HG03108 (cell line): Measurements from ENCODE around the gene MTR.

Experiments
- ATAC-seq: cut with Tn5 transposase; IDR thresholded peaks from one replicate; pipeline ENCODE4 v1.9.1; 2021; ENCODE audit warnings: moderate library complexity; ENCODE audit not compliant: unreplicated experiment

The MTR gene

DNA sequence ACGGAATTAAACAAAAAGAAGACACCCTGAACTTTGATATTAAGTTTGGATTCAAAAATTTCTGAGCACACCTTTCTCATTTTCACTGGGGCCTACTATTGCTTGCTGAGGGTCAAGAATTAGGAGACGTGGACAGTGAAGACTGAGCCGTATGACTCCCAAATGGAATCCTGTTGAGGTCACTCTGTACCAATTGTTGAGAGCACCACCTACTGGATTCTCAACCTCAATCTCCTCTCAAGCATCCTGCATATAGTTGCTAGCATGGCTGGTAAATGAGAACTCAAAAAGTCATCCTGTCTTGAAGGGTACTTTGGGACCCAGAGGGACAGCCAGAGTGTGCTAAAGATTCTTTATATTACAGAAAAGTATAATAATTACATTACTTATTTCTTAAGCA is 20.2 kb upstream of the MTR start:
- no peak for ATAC-seq

DNA sequence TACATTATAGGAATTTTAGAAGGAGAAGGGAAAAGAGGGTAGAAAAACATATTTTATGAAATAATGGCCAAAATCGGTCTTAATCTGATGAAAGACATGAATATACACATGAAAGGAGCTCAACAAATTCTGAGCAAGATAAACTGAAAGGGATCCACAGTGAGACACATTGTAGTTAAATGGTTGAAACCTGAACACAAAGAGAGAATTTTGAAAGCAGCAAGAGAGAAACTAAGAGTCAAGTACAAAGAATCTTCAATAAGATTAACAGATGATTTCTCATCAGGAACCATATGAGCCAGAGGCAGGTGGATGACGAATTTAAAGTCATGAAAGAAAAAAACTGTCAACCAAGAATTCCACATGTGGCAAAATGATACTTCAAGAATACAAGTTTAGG is 15.8 kb upstream of the MTR start:
- no peak for ATAC-seq

DNA sequence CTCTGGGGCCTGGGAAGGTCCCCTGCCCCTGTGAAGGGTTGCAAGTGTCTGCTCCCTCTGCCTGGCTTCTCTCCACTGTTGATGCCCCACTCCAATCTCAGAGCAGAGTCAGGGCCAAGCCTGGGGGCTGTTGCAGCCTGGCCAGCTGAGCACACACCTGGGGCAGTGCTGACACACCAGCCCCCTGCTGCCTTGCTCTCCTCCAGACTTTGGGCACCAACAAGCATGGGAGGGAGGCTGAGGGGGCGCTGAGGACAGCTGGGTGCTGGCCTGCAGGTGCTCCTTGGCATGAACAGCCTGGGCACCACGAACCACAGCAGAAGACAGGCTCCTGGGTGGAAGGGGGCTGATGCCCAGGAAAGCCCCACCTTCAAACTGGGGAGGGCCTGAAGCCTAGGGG is 9.6 kb upstream of the MTR start:
- no peak for ATAC-seq

DNA sequence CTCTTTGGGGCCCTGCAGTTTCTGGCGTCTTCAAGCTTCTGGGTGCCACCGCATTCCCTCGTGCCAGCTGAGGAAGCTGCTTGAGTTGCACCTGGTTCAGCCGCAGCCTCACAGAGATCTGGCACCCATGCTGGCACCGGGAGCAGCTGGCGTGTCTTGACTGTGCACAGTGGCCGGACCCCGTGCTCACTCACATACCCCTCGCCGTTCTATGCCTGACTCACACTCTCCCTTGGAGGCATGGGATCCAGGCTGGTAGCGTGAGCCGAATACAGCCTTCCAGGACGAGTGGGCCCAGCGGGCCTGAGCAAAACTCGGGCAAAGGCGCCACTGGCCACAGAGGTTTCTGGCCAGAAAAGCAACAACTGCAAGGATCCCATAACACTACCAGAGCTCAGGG is 8.6 kb upstream of the MTR start:
- no peak for ATAC-seq

DNA sequence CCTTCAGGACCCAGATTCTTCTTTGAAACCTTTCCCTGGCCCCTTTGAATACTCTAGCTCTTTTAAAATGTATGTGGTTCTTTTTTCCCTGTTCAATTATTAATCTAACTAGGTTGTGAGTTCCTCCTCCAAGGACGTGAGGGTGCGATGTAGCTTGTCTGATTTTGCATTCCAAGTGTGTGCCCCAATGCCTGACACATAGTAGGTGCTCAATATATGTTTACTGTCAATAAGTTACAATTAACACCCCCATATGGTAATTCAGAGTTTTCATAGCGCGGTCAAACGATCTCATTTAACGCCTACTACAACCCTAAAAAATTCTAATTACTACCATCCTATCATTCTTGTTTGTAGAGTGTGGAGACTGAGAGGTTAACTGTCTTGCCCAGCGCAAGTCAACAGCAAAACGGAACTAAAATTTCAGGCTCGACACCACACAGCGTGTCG is 482 bp upstream of the MTR start:
- ATAC-seq, result no peak

DNA sequence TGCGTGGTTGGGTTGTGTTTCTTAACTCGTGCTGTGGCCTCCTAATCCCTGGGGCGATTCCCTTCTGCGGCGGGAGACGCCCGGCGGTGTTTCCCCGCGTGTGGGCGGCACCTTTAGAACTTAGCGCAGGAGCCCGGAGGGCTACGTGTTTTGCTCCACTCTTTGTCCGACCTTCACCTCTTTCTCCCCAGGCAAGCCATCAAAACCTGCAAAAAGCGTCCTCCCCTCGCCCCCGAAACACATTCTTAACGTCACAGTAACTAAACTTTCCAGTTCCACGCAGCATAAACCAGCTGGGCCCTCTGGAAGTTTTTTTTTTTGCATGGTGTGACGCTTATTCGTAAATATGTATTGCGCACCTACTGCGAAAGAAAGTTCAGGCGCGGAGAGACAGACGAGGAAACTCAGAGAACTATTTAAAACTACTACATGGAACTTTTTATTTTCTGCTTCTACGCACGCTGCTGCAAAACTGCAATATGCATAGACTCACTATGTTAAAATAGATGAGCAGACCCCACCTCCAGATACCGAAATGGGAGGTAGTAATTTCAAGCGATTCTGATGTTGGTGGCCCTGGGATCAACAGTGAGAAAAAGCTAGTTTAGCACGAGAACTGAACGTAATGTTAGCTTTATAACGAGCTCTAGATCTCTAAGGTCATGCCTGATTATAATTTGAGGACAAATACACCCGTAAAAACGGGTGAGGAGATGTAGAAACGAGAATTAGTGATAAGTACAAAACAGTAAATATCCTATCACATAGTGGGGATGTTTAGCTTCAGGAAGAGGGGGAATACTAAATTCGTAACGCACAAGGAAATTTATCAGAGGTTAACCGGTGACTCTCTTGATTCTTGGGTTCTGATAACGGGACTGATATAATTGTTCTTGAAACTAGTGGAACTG is 920 bp downstream of the MTR start:
- peak; percentile 28 for ATAC-seq

DNA sequence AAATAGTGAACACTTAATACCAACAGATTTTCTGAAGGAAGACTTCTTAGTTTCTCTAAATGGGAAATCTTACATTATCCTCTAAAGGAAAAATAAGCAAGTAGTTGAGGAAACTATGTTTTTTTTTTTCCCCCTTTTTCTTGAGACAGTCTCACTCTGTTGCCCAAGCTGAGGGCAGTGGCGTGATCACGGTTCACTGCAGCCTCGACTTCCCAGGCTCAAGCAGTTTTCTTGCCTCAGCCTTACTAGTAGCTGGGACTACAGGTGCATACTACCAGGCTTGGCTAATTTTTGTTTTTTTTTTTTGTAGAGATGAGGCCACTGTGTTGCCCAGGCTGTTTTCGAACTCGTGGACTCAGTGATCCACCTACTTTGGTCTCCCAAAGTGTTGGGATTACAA is 3.9 kb downstream of the MTR start:
- no peak for ATAC-seq

DNA sequence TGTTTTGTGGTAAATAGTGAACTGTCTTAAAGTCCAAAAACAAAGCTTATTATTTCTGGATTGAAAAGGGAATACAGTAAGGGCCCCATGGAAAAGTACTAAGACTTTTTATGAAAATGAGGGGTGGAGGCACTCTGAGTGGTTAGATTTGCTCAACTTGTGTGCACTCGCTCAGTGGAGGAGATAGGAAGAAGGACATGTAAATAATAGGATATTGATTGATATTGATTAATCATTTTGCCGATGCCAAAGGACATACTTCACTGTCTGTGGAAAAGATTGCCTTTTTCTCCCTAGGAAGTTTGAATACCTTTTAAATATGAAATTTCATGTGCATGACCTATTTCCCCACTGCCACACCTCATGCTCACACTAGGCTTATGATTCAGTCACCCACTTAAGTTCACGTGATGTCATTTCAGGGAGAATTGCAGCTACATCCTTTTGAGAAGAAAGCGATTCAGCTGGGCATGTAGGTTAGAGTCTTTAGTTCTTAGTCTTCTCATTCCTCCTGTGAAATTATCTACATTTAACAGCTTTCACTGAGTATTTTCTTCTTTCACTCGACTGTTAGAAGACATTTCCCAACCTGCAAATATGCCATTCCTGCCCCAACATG is 5.0 kb downstream of the MTR start:
- ATAC-seq, result no peak

DNA sequence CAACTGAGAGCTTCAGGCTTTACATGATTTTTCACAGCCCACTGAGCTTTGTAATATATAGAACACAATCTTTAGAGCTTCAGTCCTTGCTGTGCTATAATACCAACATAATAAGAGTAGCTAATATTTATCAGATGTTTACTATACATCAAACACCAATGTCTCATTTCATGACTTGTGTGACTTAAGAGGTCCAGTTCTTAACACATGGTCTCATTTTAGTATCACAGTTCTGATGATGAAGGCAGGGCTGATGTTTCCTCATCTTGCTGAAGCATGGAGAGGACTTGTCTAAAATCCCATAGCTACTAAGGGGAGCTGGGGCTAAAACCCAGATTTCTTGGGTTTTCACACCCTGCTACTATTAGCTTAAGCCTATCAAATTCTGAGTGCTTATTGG is 5.5 kb downstream of the MTR start:
- no peak for ATAC-seq

DNA sequence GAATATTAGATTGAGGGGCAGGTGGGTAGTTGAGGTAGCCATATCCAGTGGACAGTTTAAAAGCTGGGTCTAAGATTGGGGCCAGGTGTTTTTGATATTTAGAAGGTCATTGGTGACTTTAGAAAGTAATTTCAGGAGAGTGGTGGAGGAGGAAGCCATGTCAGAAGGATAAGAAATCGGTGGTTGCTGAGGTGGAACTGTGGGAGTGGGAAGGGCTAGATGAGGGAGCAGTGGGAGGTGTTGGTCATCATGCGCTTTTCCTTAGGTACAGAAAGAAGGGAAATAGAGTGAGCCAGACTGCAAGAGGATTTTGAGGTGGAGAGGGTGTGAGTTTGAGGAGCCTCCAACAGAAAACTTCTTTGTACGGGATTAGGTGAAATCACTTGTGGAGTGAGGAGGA is 7.2 kb downstream of the MTR start:
- no peak for ATAC-seq

DNA sequence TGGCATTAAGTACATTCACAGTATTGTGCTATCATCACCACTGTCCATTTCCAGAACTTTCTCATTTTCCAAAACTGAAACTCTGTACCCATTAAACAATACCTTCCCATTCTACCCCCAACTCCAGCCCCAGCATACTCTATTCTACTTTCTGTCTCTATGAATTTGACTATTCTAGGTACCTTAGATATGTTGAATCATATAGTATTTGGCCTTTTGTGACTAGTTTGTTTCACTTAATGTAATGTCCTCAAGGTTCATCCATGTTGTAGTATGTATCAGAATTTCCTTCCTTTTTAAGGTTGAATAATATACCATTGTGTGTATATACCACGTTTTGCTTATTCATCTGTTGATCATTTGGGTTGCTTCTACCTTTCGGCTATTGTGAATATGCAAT is 11.5 kb downstream of the MTR start:
- ATAC-seq, result no peak

DNA sequence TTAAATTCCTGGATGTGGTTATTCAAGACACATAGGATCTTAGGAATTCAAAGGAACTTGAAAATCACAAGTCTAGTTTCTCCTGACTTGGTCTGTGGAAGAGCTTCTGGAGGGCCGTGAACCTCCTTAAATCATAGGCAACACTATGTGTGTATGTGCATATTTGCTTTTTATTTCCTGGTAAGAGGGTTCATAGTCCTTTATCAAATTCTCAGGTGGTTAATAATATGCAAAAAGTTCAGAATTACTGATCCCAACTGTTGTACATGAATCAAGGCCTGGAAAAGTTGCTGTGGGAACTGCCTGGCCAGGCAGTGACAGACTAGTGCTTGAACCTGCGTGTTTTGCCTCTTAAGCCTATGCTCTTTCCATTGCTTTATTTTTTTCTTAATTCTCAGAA is 12.9 kb downstream of the MTR start:
- no peak for ATAC-seq

DNA sequence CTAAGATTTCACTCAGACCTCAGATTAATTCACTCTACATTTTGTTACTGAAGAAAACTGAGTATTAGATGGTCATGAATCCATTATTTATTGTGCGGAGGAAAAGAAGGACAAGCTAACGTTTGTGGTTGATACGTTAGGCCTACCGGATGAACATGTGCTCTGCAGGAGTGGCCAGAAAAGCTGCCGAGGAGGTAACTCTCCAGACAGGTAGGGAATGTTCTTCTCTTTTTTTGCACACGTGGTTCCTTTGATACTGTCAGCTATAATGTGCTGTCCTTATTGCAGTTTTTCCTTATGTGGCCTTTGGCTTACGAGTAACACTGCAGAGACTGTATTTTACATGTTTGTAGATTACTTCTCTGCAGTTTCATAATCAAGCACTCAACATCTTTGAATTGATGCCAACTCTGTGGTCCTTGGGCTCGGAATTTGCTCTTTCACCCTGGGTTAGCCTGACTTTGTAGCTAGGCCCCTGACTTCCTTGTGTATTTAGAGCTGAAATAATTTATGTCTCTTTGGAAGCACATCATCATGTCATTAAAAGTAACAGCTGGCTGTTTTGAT is 13.6 kb downstream of the MTR start:
- no peak for ATAC-seq

DNA sequence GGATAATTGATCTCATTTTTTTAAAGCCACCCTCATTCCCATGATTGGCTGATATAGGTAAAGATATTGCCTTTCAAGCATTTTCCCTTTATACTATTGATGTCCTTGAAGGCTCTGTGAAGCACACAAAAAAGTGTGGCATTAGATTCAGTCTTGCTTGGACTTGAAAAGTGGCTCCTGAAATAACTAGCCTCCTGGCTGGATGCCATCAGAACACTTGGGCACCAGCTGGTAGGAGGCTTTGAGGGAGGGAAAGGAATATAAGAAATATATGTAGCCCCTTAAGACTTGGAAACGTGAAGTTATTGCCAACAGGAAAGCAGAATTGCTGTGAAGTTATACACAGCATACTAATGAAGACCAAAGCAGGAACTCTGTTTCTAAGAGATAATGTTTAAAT is 14.1 kb downstream of the MTR start:
- ATAC-seq, result no peak

DNA sequence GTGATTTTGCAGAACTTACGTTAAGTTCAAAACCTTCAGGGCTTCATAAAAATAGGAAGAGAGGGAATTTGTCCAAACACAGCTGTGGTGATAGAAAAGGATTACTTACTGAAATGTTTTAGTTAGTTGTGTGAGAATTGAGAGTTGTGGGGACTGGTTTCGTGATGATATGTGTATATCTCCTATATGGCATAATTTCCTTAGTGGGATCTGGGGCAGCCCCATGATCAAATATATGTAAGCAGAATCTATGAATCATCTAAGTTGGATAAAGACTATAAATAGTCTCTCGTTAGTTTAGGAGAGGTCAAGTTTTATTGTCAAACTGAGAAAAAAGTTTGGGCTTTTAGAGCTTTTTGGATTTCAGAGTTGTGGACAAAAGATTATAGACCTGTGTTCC is 14.9 kb downstream of the MTR start:
- no peak for ATAC-seq

DNA sequence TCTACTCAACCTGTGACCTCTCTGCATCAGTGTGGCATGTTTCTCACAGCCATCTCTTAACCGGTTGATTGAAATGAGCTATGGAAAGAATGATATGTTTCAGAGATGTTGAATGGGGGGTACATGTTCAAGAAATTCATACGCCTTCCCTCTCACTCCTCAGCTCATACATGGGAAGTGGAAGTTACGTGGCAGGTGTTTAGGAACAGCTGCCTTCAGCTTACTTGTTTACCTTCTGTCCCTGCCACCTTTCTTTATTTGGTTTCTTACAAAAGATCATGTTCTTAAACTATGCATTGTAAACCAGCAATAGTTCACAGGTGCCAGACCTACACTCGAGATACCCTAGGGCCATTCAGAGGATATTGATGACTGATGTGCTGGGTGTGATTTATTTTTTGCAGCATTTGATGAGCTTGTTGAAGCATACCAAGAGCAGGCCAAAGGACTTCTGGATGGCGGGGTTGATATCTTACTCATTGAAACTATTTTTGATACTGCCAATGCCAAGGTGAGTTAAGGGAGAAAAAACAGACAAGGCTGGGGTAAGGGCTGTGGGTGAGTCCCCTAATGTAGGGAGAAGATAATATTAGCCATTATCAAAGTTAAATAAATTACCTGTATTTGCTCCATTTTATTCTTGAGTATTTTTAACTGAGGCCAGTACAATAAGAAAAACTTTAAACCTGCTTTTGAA is 17.4 kb downstream of the MTR start:
- ATAC-seq, result no peak

DNA sequence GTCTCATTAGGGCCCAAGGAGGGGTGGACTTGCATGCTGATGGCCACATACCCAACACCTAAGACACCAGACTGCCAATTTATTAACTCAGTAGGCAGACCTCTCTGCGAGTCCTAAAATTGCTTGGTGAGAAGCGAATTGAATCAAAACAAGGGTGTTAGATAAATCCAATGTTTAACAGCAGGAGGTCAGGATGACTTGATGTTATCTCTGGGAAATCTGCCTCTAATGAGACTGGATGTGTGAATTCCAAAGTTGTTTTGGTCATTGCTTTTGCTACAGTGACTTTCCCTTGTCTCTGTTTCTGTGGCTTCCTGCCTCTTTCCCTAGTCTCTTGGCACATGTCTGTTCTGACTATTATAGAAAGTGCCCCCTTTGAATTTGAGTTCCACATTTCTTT is 20.8 kb downstream of the MTR start:
- no peak for ATAC-seq

DNA sequence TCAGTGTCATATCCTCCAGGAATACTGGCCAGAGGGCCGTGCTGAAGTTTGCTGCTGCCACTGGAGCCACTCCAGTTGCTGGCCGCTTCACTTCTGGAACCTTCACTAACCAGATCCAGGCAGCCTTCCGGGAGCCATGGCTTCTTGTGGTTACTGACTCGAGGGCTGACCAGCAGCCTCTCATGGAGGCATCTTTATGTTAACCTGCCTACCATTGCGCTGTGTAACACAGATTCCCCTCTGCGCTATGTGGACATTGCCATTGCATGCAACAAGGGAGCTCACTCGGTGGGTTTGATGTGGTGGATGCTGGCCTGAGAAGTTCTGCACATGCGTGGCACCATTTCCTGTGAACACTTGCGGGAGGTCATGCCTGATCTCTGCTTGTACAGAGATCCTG is 24.8 kb downstream of the MTR start:
- no peak for ATAC-seq

DNA sequence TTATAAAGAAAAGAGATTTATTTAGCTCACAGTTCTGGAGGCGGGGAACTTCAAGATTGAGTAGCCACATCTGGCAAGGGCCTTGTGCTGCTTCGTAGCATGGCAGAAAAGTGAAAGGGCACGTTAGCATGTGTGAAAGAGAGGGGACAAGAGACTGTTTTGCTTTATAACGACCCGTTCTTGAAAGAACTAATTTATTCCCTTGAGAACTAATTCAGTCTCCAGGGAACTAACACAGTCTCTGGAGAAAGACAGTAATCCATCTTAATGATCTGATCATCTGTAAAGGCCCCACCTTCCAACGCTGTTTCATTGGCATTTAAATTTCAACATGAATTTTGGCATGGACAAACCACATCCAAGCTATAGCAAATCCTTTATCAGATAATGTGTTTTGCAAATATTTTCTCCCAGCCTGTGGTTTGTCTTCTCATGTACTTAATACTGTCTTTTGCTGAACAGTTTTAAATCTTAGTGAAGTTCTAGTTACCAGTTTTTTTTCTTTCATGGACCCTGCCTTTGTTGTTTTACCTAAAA is 26.1 kb downstream of the MTR start:
- no peak for ATAC-seq

DNA sequence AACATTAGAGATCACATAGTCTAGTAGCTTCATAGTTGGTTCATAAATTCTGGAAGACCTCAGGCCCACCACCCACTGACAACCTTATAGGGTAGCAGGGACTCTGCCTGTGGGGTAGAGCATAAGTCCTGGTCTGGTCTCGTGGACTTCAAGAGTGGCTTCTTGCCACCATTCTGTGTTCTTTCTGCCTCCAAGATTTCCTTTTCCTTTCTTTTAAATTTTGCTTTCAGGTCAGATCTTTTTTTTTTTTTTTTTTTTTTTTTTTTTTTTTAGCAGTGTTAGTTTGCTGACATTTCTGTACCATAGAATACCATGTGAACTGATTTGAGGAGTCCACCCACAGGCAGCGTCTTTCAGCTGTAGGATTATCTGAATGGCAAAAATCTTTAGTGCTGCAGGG is 28.5 kb downstream of the MTR start:
- ATAC-seq, result no peak

DNA sequence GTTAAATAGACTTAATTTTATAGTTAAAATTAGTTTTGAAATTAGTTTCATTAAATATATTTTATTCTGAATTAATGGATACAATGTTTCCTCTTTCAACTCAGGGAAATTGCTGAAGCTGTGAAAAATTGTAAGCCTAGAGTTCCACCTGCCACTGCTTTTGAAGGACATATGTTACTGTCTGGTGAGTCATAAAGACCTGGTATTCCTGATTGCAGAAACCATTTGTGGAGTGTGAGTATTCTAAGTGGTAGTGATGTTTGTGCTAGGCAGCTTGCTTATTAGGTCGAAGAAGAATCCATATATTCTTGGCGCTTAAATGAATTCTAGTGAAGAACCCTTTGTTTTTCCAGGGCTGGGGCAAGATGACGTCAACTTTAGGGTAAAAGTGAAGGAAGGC is 34.0 kb downstream of the MTR start:
- no peak for ATAC-seq
